GM23338 (cell line): Measurements from ENCODE around the gene EIF2A.

Source experiments
- CREB1 ChIP-seq: fragments of 250-450 bp; sonication (Bioruptor Pico); IDR thresholded peaks from 2 replicates; pipeline ENCODE4 v1.5.0; 2020; ENCODE audit warnings: low read depth, mild to moderate bottlenecking, moderate library complexity
- CTCF ChIP-seq, 2 experiments: fragments of 200-600 bp in 1 of 2; sonication (generic) in 1 of 2; conservative IDR thresholded peaks; 2 replicates each; pipeline versions ENCODE4 v1.5.1 to v1.6.1; 2016 to 2017; ENCODE audit warnings: antibody characterized with exemption in 2 of 2, low read depth in 2 of 2, mild to moderate bottlenecking in 2 of 2, moderate library complexity in 1 of 2
- EZH2 ChIP-seq: fragments of 200-600 bp; sonication (generic); IDR thresholded peaks from one replicate; pipeline ENCODE4 v1.8.0; 2017; ENCODE audit warnings: antibody characterized with exemption, mild to moderate bottlenecking, low read depth; ENCODE audit not compliant: unreplicated experiment
- EZH2phosphoT487 ChIP-seq: fragments of 200-600 bp; sonication (generic); IDR thresholded peaks from one replicate; pipeline ENCODE4 v1.8.1; 2018; ENCODE audit warnings: antibody characterized with exemption; ENCODE audit not compliant: unreplicated experiment
- JUNB ChIP-seq: IDR thresholded peaks from one replicate; pipeline ENCODE4 v1.6.1; 2016; ENCODE audit warnings: antibody characterized with exemption; ENCODE audit not compliant: unreplicated experiment
- POLR2AphosphoS5 ChIP-seq: IDR thresholded peaks from 2 replicates; pipeline ENCODE4 v1.6.1; 2016; ENCODE audit warnings: antibody characterized with exemption, low read depth
- REST ChIP-seq: IDR thresholded peaks from one replicate; pipeline ENCODE4 v1.6.1; 2018; ENCODE audit warnings: antibody characterized with exemption; ENCODE audit not compliant: unreplicated experiment
- STAT1 ChIP-seq: IDR thresholded peaks from one replicate; pipeline ENCODE4 v1.6.1; 2016; ENCODE audit warnings: antibody characterized with exemption; ENCODE audit not compliant: unreplicated experiment
- ZNF114 ChIP-seq: fragments of 250-450 bp; sonication (Bioruptor Pico); IDR thresholded peaks from 2 replicates; pipeline ENCODE4 v1.5.0; 2020; ENCODE audit warnings: mild to moderate bottlenecking, moderate library complexity
- ZNF331 ChIP-seq: fragments of 250-450 bp; sonication (Bioruptor Pico); IDR thresholded peaks from 2 replicates; pipeline ENCODE4 v1.5.0; 2020; ENCODE audit warnings: low read depth, mild to moderate bottlenecking, moderate library complexity
- TF ChIP-seq, protein P1 (sequence below): fragments of 250-450 bp; sonication (Bioruptor Pico); IDR thresholded peaks from 2 replicates; pipeline ENCODE4 v1.5.0; 2020; ENCODE audit warnings: mild to moderate bottlenecking, moderate library complexity

DNA sequence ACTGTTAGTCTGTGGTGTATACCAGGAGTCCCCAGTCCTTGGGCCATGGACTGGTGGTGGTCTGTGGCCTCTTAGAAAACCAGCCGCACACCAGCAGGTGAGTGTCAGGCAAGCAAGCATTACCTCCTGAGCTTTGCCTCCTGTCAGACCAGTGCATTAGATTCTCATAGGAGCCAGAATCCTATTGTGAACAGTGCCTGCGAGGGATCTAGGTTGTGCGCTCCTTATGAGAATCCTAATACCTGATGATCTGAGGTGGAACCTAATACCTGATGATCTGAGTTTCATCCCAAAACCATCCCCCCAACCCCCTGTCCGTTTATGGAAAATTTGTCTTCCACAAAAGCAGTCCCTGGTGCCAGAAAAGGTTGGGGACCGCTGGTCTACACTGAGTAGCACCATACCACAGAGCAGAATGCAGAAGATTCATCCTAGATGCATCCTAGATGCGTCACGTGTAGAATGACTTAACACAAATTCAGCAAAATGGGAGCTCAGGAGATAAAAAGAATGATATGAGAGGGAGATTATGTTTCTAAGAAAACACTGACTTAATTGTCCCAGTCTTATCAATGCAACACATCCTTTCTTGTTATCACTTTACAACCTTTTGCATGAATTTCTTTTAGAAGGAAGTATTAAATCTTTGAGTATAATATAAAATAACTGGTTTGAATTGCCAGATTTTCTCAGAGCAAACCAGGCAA lies 85.1 kb downstream of the EIF2A start:
- no peak for TF ChIP-seq REST
- no peak for TF ChIP-seq CTCF (conservative IDR thresholded peaks at IDR 0.05; ENCODE audit: low read depth in 2 of 2)
- no peak for TF ChIP-seq JUNB
- no peak for TF ChIP-seq ZNF331
- TF ChIP-seq EZH2phosphoT487, result no peak
- no peak for TF ChIP-seq CREB1 (CRISPR knock-in tag)
- TF ChIP-seq POLR2AphosphoS5, result no peak
- TF ChIP-seq EZH2, result no peak
- TF ChIP-seq ZNF114 (CRISPR knock-in tag), result no peak
- no peak for TF ChIP-seq STAT1
- TF ChIP-seq, protein P1, sequence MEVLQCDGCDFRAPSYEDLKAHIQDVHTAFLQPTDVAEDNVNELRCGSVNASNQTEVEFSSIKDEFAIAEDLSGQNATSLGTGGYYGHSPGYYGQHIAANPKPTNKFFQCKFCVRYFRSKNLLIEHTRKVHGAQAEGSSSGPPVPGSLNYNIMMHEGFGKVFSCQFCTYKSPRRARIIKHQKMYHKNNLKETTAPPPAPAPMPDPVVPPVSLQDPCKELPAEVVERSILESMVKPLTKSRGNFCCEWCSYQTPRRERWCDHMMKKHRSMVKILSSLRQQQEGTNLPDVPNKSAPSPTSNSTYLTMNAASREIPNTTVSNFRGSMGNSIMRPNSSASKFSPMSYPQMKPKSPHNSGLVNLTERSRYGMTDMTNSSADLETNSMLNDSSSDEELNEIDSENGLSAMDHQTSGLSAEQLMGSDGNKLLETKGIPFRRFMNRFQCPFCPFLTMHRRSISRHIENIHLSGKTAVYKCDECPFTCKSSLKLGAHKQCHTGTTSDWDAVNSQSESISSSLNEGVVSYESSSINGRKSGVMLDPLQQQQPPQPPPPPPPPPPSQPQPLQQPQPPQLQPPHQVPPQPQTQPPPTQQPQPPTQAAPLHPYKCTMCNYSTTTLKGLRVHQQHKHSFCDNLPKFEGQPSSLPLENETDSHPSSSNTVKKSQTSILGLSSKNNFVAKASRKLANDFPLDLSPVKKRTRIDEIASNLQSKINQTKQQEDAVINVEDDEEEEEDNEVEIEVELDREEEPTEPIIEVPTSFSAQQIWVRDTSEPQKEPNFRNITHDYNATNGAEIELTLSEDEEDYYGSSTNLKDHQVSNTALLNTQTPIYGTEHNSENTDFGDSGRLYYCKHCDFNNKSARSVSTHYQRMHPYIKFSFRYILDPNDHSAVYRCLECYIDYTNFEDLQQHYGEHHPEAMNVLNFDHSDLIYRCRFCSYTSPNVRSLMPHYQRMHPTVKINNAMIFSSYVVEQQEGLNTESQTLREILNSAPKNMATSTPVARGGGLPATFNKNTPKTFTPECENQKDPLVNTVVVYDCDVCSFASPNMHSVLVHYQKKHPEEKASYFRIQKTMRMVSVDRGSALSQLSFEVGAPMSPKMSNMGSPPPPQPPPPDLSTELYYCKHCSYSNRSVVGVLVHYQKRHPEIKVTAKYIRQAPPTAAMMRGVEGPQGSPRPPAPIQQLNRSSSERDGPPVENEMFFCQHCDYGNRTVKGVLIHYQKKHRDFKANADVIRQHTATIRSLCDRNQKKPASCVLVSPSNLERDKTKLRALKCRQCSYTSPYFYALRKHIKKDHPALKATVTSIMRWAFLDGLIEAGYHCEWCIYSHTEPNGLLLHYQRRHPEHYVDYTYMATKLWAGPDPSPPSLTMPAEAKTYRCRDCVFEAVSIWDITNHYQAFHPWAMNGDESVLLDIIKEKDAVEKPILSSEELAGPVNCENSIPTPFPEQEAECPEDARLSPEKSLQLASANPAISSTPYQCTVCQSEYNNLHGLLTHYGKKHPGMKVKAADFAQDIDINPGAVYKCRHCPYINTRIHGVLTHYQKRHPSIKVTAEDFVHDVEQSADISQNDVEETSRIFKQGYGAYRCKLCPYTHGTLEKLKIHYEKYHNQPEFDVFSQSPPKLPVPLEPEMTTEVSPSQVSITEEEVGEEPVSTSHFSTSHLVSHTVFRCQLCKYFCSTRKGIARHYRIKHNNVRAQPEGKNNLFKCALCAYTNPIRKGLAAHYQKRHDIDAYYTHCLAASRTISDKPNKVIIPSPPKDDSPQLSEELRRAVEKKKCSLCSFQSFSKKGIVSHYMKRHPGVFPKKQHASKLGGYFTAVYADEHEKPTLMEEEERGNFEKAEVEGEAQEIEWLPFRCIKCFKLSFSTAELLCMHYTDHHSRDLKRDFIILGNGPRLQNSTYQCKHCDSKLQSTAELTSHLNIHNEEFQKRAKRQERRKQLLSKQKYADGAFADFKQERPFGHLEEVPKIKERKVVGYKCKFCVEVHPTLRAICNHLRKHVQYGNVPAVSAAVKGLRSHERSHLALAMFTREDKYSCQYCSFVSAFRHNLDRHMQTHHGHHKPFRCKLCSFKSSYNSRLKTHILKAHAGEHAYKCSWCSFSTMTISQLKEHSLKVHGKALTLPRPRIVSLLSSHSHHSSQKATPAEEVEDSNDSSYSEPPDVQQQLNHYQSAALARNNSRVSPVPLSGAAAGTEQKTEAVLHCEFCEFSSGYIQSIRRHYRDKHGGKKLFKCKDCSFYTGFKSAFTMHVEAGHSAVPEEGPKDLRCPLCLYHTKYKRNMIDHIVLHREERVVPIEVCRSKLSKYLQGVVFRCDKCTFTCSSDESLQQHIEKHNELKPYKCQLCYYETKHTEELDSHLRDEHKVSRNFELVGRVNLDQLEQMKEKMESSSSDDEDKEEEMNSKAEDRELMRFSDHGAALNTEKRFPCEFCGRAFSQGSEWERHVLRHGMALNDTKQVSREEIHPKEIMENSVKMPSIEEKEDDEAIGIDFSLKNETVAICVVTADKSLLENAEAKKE, result no peak
